GM23248 (cell line): ENCODE results near the gene RSPH1. TPM values are rescaled to one million over a fixed set of nuclear protein-coding genes. Genes with fewer than 3 reads are reported as not detected.

ENCODE experiments used
- DNase-seq: peaks from one replicate; pipeline ENCODE4 v3.0.0-alpha.2; 2015
- H2AFZ ChIP-seq: fragments of 200-600 bp; sonication (generic); 2 replicates; pipeline ENCODE4 v1.6.1; 2016; ENCODE audit warnings: antibody characterized with exemption
- H3F3A ChIP-seq: fragments of 200-600 bp; sonication (generic); 2 replicates; pipeline ENCODE4 v1.6.1; 2016; ENCODE audit warnings: mild to moderate bottlenecking, antibody characterized with exemption, mixed run types; ENCODE audit not compliant: insufficient read depth
- H3K27ac ChIP-seq: fragments of 200-600 bp; sonication (generic); 2 replicates; pipeline ENCODE4 v1.5.1; 2016; ENCODE audit warnings: mild to moderate bottlenecking
- H3K27me3 ChIP-seq: fragments of 200-600 bp; sonication (generic); replicated peaks from 2 replicates; pipeline ENCODE4 v1.6.1; 2016; ENCODE audit warnings: mild to moderate bottlenecking; ENCODE audit not compliant: insufficient read depth
- H3K36me3 ChIP-seq: fragments of 200-600 bp; sonication (generic); 2 replicates; pipeline ENCODE4 v1.6.1; 2016; ENCODE audit warnings: low read depth, mild to moderate bottlenecking
- H3K4me1 ChIP-seq: fragments of 200-600 bp; sonication (generic); 2 replicates; pipeline ENCODE4 v1.6.1; 2016; ENCODE audit warnings: mild to moderate bottlenecking; ENCODE audit not compliant: insufficient read depth
- H3K4me2 ChIP-seq: fragments of 200-600 bp; sonication (generic); one replicate; pipeline ENCODE4 v1.6.1; 2016; ENCODE audit warnings: mild to moderate bottlenecking; ENCODE audit not compliant: unreplicated experiment
- H3K4me3 ChIP-seq: fragments of 200-600 bp; sonication (generic); 2 replicates; pipeline ENCODE4 v1.5.1; 2016; ENCODE audit warnings: mild to moderate bottlenecking
- H3K79me2 ChIP-seq: fragments of 200-600 bp; sonication (generic); 2 replicates; pipeline ENCODE4 v1.6.1; 2016; ENCODE audit warnings: mild to moderate bottlenecking; ENCODE audit not compliant: insufficient read depth
- H3K9ac ChIP-seq: fragments of 200-600 bp; sonication (generic); 2 replicates; pipeline ENCODE4 v1.6.1; 2016; ENCODE audit warnings: mild to moderate bottlenecking
- H3K9me2 ChIP-seq: fragments of 200-600 bp; sonication (generic); 2 replicates; pipeline ENCODE4 v1.6.1; 2016; ENCODE audit warnings: mixed run types, mild to moderate bottlenecking, moderate library complexity; ENCODE audit not compliant: insufficient read depth
- H3K9me3 ChIP-seq: fragments of 200-600 bp; sonication (generic); one replicate; pipeline ENCODE4 v1.6.1; 2017; ENCODE audit warnings: low read depth
- H4K20me1 ChIP-seq: fragments of 200-600 bp; sonication (generic); 2 replicates; pipeline ENCODE4 v1.6.0; 2016; ENCODE audit not compliant: insufficient read depth
- EZH2 ChIP-seq: fragments of 200-600 bp; sonication (generic); IDR thresholded peaks from 2 replicates; pipeline ENCODE4 v1.6.1; 2018; ENCODE audit warnings: antibody characterized with exemption, mild to moderate bottlenecking; ENCODE audit not compliant: insufficient read depth, poor library complexity, severe bottlenecking
- EZH2phosphoT487 ChIP-seq: fragments of 200-600 bp; sonication (generic); IDR thresholded peaks from 2 replicates; pipeline ENCODE4 v1.6.1; 2018; ENCODE audit warnings: antibody characterized with exemption, moderate library complexity, mild to moderate bottlenecking, low read depth; ENCODE audit not compliant: insufficient read depth
- WGBS, 2 experiments: methylation state at CpG; one replicate each; pipeline ENCODE4 v1.1.6; 2015 to 2017; ENCODE audit warnings: low lambda C conversion rate in 2 of 2, low coverage in 1 of 2; ENCODE audit errors: missing lambda C conversion rate in 2 of 2; 5-methylcytosine and 5-hydroxymethylcytosine counted together
- in situ Hi-C: fragments of 300-500 bp; cut with MboI; formaldehyde crosslinking; loops from 2 replicates; pipeline ENCODE4 v1.15.0; 2020
- polyA plus RNA-seq: library from polyadenylated mRNA; unstranded; fragments of >200 nt; fragmentation: Nextera tagmentation; extraction: Ambion mirVana; gene quantifications from 2 replicates; pipeline ENCODE4 v1.2.1, GENCODE V29; 2016
- total RNA-seq: library from RNA; depleted of rRNA; stranded (reverse); fragments of >200 nt; shearing (Covaris generic); gene quantifications from 2 replicates; pipeline ENCODE4 v1.2.3, GENCODE V29; 2014

The RSPH1 gene
- total and polyA plus RNA-seq, 2 experiments from 2014 or later: 0.32 TPM; not detected in 1

DNA sequence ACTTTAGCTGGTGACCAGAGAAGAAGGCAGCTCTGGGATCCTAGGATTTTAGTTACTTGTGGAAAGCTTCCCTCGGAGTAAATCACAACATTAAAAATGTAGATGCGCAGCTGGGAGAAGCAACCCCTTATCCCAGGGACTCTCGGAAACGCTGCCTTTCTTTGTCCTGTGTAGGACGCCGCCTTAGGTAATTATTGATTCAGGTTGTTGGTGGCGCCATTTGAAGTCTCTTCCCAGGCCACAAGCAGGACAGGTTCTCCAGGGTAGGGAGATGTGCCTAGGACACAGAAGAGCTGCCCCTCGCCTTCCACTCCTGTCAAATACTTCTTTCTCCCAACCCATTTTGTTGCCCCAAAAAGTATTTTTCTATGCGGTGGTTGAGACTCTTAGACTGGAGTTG, 27.9 kb upstream of the RSPH1 start:
- no peak overlapping the region for H3K4me2 ChIP-seq
- peaks cover 19% of the 10 kb centered on the region; the same call in 1 of the 2 replicates for H3K27me3 ChIP-seq
- TF ChIP-seq EZH2phosphoT487 (no peak), EZH2 (no peak)
- no peaks in the 10 kb centered on the region for H3K36me3 ChIP-seq
- no peaks in the 10 kb centered on the region for H3K9me2 ChIP-seq
- in situ Hi-C loops: no loop called here
- H4K20me1 ChIP-seq: no peaks in the 10 kb centered on the region
- H3K4me3 ChIP-seq: no peak overlapping the region
- no peak overlapping the region for H2AFZ ChIP-seq
- no peaks in the 10 kb centered on the region for H3K79me2 ChIP-seq
- no peaks in the 10 kb centered on the region for H3F3A ChIP-seq
- H3K9me3 ChIP-seq: no peaks in the 10 kb centered on the region
- WGBS, 2 experiments: 74 to 82% methylated on average over 9 of the region's 9 CpGs
- 0 out of 2 replicates have a peak, but pooled peaks cover 5% of the 10 kb centered on the region for H3K4me1 ChIP-seq
- H3K27ac ChIP-seq: no peak overlapping the region
- H3K9ac ChIP-seq: no peak overlapping the region
- DNase-seq: no peak

DNA sequence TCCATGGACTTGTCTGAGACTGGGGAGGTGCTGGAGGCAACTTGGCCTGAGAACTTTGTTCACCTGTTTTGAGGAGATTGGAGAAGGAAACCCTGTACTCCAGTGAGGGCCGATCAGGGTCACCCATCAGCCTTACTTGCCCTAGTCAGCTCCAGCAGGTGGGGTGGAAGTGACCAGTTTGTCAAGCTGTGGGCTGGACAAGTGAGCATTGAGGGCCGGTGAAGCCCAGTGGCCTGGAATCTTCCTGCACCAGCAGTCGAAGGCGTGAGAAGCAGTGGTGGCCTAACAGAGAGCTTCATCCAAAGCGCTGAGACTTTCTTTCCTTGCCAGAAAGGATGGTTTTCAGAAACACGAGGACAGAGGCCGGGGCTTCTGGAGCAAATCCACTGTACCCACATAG, 27.2 kb upstream of the RSPH1 start:
- no peaks in the 10 kb centered on the region for H3F3A ChIP-seq
- in situ Hi-C loops: no loop called here
- no peak overlapping the region for H2AFZ ChIP-seq
- H3K27me3 ChIP-seq: peaks cover 19% of the 10 kb centered on the region; the same call in 1 of the 2 replicates
- no peaks in the 10 kb centered on the region for H3K79me2 ChIP-seq
- H3K9me3 ChIP-seq: no peaks in the 10 kb centered on the region
- WGBS, 2 experiments: 82 to 84% methylated on average over 7 of the region's 7 CpGs
- no peak overlapping the region for H3K9ac ChIP-seq
- no peaks in the 10 kb centered on the region for H3K36me3 ChIP-seq
- no peak for TF ChIP-seq EZH2phosphoT487
- TF ChIP-seq EZH2: no peak
- H3K9me2 ChIP-seq: no peaks in the 10 kb centered on the region
- DNase-seq: no peak
- H3K4me3 ChIP-seq: no peak overlapping the region
- H4K20me1 ChIP-seq: no peaks in the 10 kb centered on the region
- no peak overlapping the region for H3K4me2 ChIP-seq
- H3K27ac ChIP-seq: no peak overlapping the region
- 0 out of 2 replicates have a peak, but pooled peaks cover 5% of the 10 kb centered on the region for H3K4me1 ChIP-seq

DNA sequence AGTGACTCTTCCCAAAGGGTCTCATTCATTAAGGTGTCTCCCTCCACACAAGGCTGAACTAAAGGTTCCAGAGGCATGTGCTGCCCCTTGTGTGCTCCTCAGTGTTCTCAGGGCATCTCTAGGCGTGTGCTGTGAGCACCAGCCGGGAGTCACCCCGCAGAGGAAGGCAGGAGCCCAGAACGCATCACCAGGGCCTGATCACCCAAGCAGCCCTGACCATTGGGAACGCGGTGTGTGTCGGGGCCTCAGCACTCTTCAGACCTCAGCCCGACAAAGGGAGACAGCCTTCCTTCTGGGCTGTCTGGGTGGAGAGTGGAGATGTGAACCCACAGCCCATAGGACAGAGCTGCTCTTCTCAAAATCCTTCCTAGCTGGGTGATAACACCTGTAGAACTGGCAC, 26.7 kb upstream of the RSPH1 start:
- H3K9me2 ChIP-seq: no peaks in the 10 kb centered on the region

DNA sequence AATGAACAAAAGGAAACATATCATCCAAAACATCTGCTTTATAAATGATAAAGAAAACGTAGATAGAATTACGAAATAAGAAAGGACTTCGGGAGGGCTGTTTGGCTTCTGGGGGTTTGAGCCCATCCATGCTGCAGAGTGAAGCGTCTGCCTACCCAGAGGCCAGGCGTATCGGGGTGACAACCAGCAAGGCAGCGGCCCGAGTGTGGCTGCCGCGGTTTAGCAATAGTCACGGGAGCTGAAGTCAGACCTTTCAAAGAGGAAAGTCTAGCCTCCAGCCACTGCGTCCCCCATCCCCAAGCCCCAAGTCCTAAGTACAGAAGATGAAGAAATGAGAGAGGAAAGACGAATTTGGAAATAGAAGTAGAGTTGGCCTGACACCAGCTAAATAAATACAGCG, 26.2 kb upstream of the RSPH1 start:
- no peaks in the 10 kb centered on the region for H4K20me1 ChIP-seq
- TF ChIP-seq EZH2: no peak
- no peak for TF ChIP-seq EZH2phosphoT487

More for the DNA sequence above, 26.7 kb upstream of the RSPH1 start:
- H3F3A ChIP-seq: no peaks in the 10 kb centered on the region
- no peak overlapping the region for H3K4me3 ChIP-seq
- no peaks in the 10 kb centered on the region for H3K79me2 ChIP-seq
- H3K4me1 ChIP-seq: 0 out of 2 replicates have a peak, but pooled peaks cover 5% of the 10 kb centered on the region
- H3K36me3 ChIP-seq: no peaks in the 10 kb centered on the region
- peaks cover 19% of the 10 kb centered on the region; the same call in 1 of the 2 replicates for H3K27me3 ChIP-seq
- no peak for DNase-seq
- no peak for TF ChIP-seq EZH2phosphoT487
- no peak for TF ChIP-seq EZH2
- H3K9ac ChIP-seq: no peak overlapping the region
- in situ Hi-C loops: no loop called here
- H3K4me2 ChIP-seq: no peak overlapping the region
- WGBS, 2 experiments: 75 to 82% methylated on average over 8 of the region's 8 CpGs
- H3K9me3 ChIP-seq: no peaks in the 10 kb centered on the region
- H3K27ac ChIP-seq: no peak overlapping the region
- no peaks in the 10 kb centered on the region for H4K20me1 ChIP-seq
- H2AFZ ChIP-seq: no peak overlapping the region

More for the DNA sequence above, 26.2 kb upstream of the RSPH1 start:
- Histone ChIP-seq H3F3A (no peaks in the 10 kb centered on the region), H3K36me3 (no peaks in the 10 kb centered on the region), H3K9me3 (no peaks in the 10 kb centered on the region), H3K27ac (no peak overlapping the region), H3K4me1 (0 out of 2 replicates have a peak, but pooled peaks cover 5% of the 10 kb centered on the region), H3K4me3 (no peak overlapping the region), H2AFZ (no peak overlapping the region), H3K9me2 (no peaks in the 10 kb centered on the region), H3K4me2 (no peak overlapping the region), H3K79me2 (no peaks in the 10 kb centered on the region), H3K9ac (no peak overlapping the region), H3K27me3 (peaks cover 19% of the 10 kb centered on the region; the same call in 1 of the 2 replicates)
- 67 to 73% methylated on average over 14 of the region's 14 CpGs for WGBS, 2 experiments
- no peak for DNase-seq
- in situ Hi-C loops: no loop called here
